ENCODE data around the gene IGF2.

Gene IGF2

DNA sequence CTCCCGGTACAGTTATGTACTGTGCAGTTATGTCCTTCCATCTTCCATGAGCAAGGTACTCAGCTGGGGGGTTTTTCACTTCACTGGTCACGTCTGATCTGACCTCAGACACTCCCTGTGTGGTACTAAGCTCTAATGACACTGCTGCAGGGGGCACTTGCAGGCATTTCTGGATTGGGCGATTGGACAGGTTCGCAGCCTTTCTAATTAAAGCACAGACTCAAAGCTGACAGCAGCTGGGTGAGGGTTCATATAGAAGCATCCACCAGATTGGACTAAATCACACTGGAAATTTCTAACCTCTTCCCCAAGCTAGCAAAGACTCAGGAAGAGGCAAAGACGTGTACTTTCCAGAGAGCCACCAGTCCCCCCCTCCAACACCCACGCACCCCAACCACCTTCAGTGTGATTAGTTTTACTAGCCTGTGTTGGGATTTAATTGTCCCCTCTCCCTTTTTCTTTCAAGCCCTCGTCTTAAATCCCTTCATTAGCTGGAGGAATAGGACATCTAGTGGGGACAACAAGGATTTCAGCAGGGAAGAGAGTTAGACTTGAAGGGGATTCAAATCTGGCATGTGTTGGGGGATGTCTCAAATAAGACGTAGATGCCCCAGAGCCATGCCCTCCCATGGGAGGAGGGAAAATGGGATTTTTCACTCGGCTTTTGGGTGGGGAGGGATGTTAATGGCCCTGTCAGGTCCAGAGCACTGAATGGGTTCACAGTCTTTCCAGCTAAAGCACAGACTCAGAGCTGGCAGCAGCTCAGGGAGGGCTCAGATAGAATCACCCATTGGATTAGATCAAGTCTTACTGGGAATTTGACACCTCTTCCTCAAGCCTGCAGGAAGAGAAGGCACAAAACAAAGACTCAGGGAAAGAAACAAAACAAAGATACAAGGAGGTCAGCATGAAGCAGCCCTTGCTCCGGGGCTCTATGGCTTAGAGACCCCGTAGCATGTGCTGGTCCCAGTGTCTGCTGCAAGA is 11.0 kb upstream of the IGF2 start (continued):
- no peak for TF ChIP-seq OVOL3 (tag by site-specific recombination; IDR thresholded peaks at IDR 0.05)
- no peak for TF ChIP-seq ZNF394 (tag by site-specific recombination; IDR thresholded peaks at IDR 0.05; ENCODE audit: borderline replicate concordance)
- TF ChIP-seq ZIC2 (tag by site-specific recombination; IDR thresholded peaks at IDR 0.05) = no peak
- TF ChIP-seq, protein P1, sequence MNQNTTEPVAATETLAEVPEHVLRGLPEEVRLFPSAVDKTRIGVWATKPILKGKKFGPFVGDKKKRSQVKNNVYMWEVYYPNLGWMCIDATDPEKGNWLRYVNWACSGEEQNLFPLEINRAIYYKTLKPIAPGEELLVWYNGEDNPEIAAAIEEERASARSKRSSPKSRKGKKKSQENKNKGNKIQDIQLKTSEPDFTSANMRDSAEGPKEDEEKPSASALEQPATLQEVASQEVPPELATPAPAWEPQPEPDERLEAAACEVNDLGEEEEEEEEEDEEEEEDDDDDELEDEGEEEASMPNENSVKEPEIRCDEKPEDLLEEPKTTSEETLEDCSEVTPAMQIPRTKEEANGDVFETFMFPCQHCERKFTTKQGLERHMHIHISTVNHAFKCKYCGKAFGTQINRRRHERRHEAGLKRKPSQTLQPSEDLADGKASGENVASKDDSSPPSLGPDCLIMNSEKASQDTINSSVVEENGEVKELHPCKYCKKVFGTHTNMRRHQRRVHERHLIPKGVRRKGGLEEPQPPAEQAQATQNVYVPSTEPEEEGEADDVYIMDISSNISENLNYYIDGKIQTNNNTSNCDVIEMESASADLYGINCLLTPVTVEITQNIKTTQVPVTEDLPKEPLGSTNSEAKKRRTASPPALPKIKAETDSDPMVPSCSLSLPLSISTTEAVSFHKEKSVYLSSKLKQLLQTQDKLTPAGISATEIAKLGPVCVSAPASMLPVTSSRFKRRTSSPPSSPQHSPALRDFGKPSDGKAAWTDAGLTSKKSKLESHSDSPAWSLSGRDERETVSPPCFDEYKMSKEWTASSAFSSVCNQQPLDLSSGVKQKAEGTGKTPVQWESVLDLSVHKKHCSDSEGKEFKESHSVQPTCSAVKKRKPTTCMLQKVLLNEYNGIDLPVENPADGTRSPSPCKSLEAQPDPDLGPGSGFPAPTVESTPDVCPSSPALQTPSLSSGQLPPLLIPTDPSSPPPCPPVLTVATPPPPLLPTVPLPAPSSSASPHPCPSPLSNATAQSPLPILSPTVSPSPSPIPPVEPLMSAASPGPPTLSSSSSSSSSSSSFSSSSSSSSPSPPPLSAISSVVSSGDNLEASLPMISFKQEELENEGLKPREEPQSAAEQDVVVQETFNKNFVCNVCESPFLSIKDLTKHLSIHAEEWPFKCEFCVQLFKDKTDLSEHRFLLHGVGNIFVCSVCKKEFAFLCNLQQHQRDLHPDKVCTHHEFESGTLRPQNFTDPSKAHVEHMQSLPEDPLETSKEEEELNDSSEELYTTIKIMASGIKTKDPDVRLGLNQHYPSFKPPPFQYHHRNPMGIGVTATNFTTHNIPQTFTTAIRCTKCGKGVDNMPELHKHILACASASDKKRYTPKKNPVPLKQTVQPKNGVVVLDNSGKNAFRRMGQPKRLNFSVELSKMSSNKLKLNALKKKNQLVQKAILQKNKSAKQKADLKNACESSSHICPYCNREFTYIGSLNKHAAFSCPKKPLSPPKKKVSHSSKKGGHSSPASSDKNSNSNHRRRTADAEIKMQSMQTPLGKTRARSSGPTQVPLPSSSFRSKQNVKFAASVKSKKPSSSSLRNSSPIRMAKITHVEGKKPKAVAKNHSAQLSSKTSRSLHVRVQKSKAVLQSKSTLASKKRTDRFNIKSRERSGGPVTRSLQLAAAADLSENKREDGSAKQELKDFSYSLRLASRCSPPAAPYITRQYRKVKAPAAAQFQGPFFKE (tag by site-specific recombination; IDR thresholded peaks at IDR 0.05; ENCODE audit: borderline replicate concordance) = no peak
- no peak for TF ChIP-seq ZNF24 (tag by site-specific recombination; IDR thresholded peaks at IDR 0.05)
- TF ChIP-seq, protein P2, sequence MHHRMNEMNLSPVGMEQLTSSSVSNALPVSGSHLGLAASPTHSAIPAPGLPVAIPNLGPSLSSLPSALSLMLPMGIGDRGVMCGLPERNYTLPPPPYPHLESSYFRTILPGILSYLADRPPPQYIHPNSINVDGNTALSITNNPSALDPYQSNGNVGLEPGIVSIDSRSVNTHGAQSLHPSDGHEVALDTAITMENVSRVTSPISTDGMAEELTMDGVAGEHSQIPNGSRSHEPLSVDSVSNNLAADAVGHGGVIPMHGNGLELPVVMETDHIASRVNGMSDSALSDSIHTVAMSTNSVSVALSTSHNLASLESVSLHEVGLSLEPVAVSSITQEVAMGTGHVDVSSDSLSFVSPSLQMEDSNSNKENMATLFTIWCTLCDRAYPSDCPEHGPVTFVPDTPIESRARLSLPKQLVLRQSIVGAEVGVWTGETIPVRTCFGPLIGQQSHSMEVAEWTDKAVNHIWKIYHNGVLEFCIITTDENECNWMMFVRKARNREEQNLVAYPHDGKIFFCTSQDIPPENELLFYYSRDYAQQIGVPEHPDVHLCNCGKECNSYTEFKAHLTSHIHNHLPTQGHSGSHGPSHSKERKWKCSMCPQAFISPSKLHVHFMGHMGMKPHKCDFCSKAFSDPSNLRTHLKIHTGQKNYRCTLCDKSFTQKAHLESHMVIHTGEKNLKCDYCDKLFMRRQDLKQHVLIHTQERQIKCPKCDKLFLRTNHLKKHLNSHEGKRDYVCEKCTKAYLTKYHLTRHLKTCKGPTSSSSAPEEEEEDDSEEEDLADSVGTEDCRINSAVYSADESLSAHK (tag by site-specific recombination; IDR thresholded peaks at IDR 0.05) = no peak
- TF ChIP-seq WT1 (tag by site-specific recombination; IDR thresholded peaks at IDR 0.05) = no peak
- TF ChIP-seq, protein P3, sequence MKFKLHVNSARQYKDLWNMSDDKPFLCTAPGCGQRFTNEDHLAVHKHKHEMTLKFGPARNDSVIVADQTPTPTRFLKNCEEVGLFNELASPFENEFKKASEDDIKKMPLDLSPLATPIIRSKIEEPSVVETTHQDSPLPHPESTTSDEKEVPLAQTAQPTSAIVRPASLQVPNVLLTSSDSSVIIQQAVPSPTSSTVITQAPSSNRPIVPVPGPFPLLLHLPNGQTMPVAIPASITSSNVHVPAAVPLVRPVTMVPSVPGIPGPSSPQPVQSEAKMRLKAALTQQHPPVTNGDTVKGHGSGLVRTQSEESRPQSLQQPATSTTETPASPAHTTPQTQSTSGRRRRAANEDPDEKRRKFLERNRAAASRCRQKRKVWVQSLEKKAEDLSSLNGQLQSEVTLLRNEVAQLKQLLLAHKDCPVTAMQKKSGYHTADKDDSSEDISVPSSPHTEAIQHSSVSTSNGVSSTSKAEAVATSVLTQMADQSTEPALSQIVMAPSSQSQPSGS (tag by site-specific recombination; IDR thresholded peaks at IDR 0.05; ENCODE audit: low read depth) = no peak
- no peak for TF ChIP-seq ZNF561 (tag by site-specific recombination; IDR thresholded peaks at IDR 0.05; ENCODE audit: borderline replicate concordance)
- TF ChIP-seq HOXC10 (CRISPR knock-in tag; IDR thresholded peaks at IDR 0.05) = no peak
- no peak for TF ChIP-seq ZNF404 (tag by site-specific recombination; IDR thresholded peaks at IDR 0.05)
- TF ChIP-seq HOXA7 (CRISPR knock-in tag; IDR thresholded peaks at IDR 0.05; ENCODE audit: borderline replicate concordance) = no peak
- no peak for TF ChIP-seq ZNF292 (tag by site-specific recombination; IDR thresholded peaks at IDR 0.05; ENCODE audit: borderline replicate concordance, low read depth)
- no peak for TF ChIP-seq ZNF529 (tag by site-specific recombination; IDR thresholded peaks at IDR 0.05; ENCODE audit: insufficient replicate concordance)
- no peak for TF ChIP-seq ZNF433 (tag by site-specific recombination; IDR thresholded peaks at IDR 0.05; ENCODE audit: low read depth)
- no peak for TF ChIP-seq ZNF202 (tag by site-specific recombination; IDR thresholded peaks at IDR 0.05; ENCODE audit: borderline replicate concordance)
- TF ChIP-seq, protein P4, sequence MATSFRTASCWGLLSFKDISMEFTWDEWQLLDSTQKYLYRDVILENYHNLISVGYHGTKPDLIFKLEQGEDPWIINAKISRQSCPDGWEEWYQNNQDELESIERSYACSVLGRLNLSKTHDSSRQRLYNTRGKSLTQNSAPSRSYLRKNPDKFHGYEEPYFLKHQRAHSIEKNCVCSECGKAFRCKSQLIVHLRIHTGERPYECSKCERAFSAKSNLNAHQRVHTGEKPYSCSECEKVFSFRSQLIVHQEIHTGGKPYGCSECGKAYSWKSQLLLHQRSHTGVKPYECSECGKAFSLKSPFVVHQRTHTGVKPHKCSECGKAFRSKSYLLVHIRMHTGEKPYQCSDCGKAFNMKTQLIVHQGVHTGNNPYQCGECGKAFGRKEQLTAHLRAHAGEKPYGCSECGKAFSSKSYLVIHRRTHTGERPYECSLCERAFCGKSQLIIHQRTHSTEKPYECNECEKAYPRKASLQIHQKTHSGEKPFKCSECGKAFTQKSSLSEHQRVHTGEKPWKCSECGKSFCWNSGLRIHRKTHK (tag by site-specific recombination; IDR thresholded peaks at IDR 0.05) = no peak
- no peak for TF ChIP-seq ZNF223 (tag by site-specific recombination; IDR thresholded peaks at IDR 0.05)
- no peak for TF ChIP-seq ZNF335 (tag by site-specific recombination; conservative IDR thresholded peaks at IDR 0.05)
- no peak for TF ChIP-seq ZNF785 (tag by site-specific recombination; IDR thresholded peaks at IDR 0.05)
- TF ChIP-seq ZNF132 (tag by site-specific recombination; IDR thresholded peaks at IDR 0.05; ENCODE audit: borderline replicate concordance) = no peak
- TF ChIP-seq MEIS1 (CRISPR knock-in tag; IDR thresholded peaks at IDR 0.05; ENCODE audit: borderline replicate concordance) = no peak
- TF ChIP-seq, protein P5, sequence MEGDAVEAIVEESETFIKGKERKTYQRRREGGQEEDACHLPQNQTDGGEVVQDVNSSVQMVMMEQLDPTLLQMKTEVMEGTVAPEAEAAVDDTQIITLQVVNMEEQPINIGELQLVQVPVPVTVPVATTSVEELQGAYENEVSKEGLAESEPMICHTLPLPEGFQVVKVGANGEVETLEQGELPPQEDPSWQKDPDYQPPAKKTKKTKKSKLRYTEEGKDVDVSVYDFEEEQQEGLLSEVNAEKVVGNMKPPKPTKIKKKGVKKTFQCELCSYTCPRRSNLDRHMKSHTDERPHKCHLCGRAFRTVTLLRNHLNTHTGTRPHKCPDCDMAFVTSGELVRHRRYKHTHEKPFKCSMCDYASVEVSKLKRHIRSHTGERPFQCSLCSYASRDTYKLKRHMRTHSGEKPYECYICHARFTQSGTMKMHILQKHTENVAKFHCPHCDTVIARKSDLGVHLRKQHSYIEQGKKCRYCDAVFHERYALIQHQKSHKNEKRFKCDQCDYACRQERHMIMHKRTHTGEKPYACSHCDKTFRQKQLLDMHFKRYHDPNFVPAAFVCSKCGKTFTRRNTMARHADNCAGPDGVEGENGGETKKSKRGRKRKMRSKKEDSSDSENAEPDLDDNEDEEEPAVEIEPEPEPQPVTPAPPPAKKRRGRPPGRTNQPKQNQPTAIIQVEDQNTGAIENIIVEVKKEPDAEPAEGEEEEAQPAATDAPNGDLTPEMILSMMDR (tag by site-specific recombination; IDR thresholded peaks at IDR 0.05) = peak; percentile 21; the same call in 1 of the 2 replicates
- no peak for TF ChIP-seq ZBTB20 (tag by site-specific recombination; IDR thresholded peaks at IDR 0.05)
- TF ChIP-seq ZNF660 (tag by site-specific recombination; IDR thresholded peaks at IDR 0.05) = peak; percentile 32; the same call in 1 of the 2 replicates

Measured in HEK293 (cell line).